HUES48 (cell line): Measurements from ENCODE around the gene TMED10.

Source experiments
- H3K27ac ChIP-seq: one replicate; pipeline ENCODE4 v1.7.0; 2013; ENCODE audit warnings: low read depth, low read length, inconsistent platforms
- H3K27me3 ChIP-seq: 2 replicates; pipeline ENCODE4 v1.6.1; 2013; ENCODE audit warnings: mild to moderate bottlenecking, low read length; ENCODE audit not compliant: control insufficient read depth, insufficient read depth
- H3K36me3 ChIP-seq: 2 replicates; pipeline ENCODE4 v1.6.1; 2013; ENCODE audit warnings: low read length; ENCODE audit not compliant: control insufficient read depth, insufficient read depth
- H3K4me1 ChIP-seq: 2 replicates; pipeline ENCODE4 v1.6.1; 2013; ENCODE audit warnings: mild to moderate bottlenecking, low read length; ENCODE audit not compliant: control insufficient read depth, insufficient read depth
- H3K4me3 ChIP-seq: 2 replicates; pipeline ENCODE4 v1.5.1; 2013; ENCODE audit warnings: mild to moderate bottlenecking, low read depth, low read length
- H3K9ac ChIP-seq: 2 replicates; pipeline ENCODE4 v1.6.1; 2013; ENCODE audit warnings: mild to moderate bottlenecking, low read depth, low read length, moderate library complexity
- H3K9me3 ChIP-seq: 2 replicates; pipeline ENCODE4 v1.6.1; 2013; ENCODE audit warnings: low read length; ENCODE audit not compliant: control insufficient read depth, insufficient read depth

Gene TMED10

DNA sequence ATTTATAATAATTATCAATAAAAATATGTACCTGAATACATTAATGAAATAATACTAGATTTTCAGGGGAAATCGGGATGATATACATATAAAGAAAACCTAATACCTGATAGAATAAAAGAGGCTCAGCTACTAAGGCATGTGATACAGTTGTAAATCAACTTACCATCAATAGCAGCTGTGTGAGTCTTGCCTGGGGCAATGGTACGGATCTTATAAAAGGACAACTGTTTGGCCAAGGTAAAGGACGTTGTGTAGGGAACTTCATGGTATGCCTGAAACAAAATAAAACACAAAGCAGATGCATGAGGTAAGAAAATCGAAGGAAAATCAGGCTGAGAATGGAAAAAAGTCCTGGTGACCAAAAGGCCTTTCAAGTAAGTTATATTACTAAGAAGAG, 74.9 kb downstream of the TMED10 start:
- H3K36me3 ChIP-seq, result peaks cover 73% of the 10 kb centered on the region

DNA sequence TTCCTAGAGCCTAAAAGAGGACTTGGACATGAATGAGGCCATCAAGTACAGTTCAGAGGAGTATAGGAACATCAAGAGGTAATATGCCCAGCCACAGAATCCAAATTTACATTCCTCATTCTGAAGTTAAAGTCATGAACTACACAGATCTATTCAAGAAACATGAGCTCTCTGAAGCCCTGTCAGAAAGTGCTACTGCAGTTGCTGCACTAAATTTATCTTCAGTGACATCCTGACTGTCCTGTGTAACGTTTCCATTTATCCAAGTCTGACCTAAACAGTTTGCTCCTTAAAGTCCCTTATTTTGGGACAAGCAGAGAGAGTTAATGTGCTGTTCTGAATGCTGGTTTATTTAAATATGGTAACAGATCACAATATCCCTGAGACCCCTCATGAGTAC, 77.7 kb downstream of the TMED10 start:
- no peak overlapping the region for H3K27ac ChIP-seq

More for the DNA sequence above, 74.9 kb downstream of the TMED10 start:
- Histone ChIP-seq H3K4me1 (no peaks in the 10 kb centered on the region), H3K27ac (no peak overlapping the region), H3K9ac (no peak overlapping the region), H3K27me3 (no peaks in the 10 kb centered on the region), H3K4me3 (no peak overlapping the region), H3K9me3 (no peaks in the 10 kb centered on the region)

GRCh38 chr14:75098212-75098611, 78.2 kb downstream of the TMED10 start:
- Histone ChIP-seq H3K9me3 (no peaks in the 10 kb centered on the region), H3K4me3 (no peak overlapping the region), H3K4me1 (no peaks in the 10 kb centered on the region), H3K27ac (no peak overlapping the region), H3K9ac (no peak overlapping the region), H3K27me3 (no peaks in the 10 kb centered on the region), H3K36me3 (peaks cover 71% of the 10 kb centered on the region)

More for the DNA sequence above, 77.7 kb downstream of the TMED10 start:
- H3K27me3 ChIP-seq, result no peaks in the 10 kb centered on the region
- H3K36me3 ChIP-seq, result peaks cover 73% of the 10 kb centered on the region
- H3K9me3 ChIP-seq, result no peaks in the 10 kb centered on the region
- H3K4me3 ChIP-seq, result no peak overlapping the region
- H3K4me1 ChIP-seq, result no peaks in the 10 kb centered on the region
- H3K9ac ChIP-seq, result no peak overlapping the region

DNA sequence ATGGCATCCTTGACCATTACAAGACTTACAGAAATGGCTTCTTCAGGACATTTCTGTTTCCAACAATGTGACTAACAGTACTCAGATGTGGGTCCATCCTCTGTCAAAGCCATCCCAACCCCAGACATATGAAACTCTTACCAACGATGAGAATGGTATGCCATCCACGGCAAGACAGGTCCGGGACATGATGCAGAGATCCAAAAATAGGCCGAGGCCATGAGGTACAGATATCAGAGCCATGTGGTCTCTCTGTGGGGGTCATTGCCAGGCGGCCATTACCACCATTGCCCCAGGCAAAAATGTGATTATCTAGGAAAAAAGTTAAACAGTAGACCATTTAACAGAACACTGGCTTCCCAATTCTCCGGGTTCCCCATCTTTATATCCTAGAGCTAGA, 79.5 kb downstream of the TMED10 start:
- no peak overlapping the region for H3K4me3 ChIP-seq
- H3K4me1 ChIP-seq, result peaks cover 4% of the 10 kb centered on the region
- H3K9me3 ChIP-seq, result no peaks in the 10 kb centered on the region
- no peak overlapping the region for H3K9ac ChIP-seq
- peaks cover 72% of the 10 kb centered on the region for H3K36me3 ChIP-seq
- H3K27ac ChIP-seq, result no peak overlapping the region
- no peaks in the 10 kb centered on the region for H3K27me3 ChIP-seq

- Histone ChIP-seq H3K27me3 (no peaks in the 10 kb centered on the region), H3K36me3 (peaks cover 70% of the 10 kb centered on the region)
Observed at GRCh38 chr14:75095690-75096089, 80.7 kb downstream of the TMED10 start.

DNA sequence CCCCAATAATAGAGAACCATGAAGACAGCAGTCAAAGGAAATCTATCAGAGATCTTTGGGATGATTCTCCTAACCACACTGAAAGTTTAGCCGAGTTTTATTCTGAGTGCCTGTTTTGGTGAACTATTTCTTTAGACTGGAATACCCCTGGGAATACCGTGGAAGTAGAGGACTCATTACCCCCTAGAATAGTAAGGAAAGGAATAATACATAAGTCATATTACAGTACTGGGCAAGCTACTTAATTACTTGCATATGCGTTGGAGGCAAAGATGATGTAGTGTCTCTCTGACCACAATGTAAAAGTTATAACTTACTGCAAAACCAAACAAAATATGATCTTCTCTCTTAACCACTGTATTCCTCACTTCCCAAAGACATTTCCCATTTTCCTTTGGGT, 81.5 kb downstream of the TMED10 start:
- peaks cover 71% of the 10 kb centered on the region for H3K36me3 ChIP-seq
- no peak overlapping the region for H3K9ac ChIP-seq
- H3K9me3 ChIP-seq, result no peaks in the 10 kb centered on the region
- no peak overlapping the region for H3K4me3 ChIP-seq
- peaks cover 4% of the 10 kb centered on the region for H3K4me1 ChIP-seq
- H3K27me3 ChIP-seq, result no peaks in the 10 kb centered on the region
- no peak overlapping the region for H3K27ac ChIP-seq

More at GRCh38 chr14:75095690-75096089, 80.7 kb downstream of the TMED10 start:
- Histone ChIP-seq H3K4me3 (no peak overlapping the region), H3K9ac (no peak overlapping the region), H3K9me3 (no peaks in the 10 kb centered on the region), H3K27ac (no peak overlapping the region), H3K4me1 (peaks cover 4% of the 10 kb centered on the region)

GRCh38 chr14:75092698-75093097, 83.7 kb downstream of the TMED10 start:
- H3K27ac ChIP-seq, result peak overlapping the region; percentile 71
- no peak overlapping the region for H3K4me3 ChIP-seq
- no peak overlapping the region for H3K9ac ChIP-seq
- no peaks in the 10 kb centered on the region for H3K9me3 ChIP-seq
- no peaks in the 10 kb centered on the region for H3K27me3 ChIP-seq
- peaks cover 64% of the 10 kb centered on the region for H3K36me3 ChIP-seq
- peaks cover 4% of the 10 kb centered on the region for H3K4me1 ChIP-seq

GRCh38 chr14:75091251-75091650, 85.2 kb downstream of the TMED10 start:
- peaks cover 4% of the 10 kb centered on the region for H3K4me1 ChIP-seq
- H3K9ac ChIP-seq, result no peak overlapping the region
- H3K27ac ChIP-seq, result no peak overlapping the region
- H3K9me3 ChIP-seq, result no peaks in the 10 kb centered on the region
- no peak overlapping the region for H3K4me3 ChIP-seq
- no peaks in the 10 kb centered on the region for H3K27me3 ChIP-seq
- H3K36me3 ChIP-seq, result peaks cover 68% of the 10 kb centered on the region

GRCh38 chr14:75090353-75090752, 86.1 kb downstream of the TMED10 start:
- H3K36me3 ChIP-seq, result peaks cover 69% of the 10 kb centered on the region
- no peaks in the 10 kb centered on the region for H3K9me3 ChIP-seq
- peaks cover 4% of the 10 kb centered on the region for H3K4me1 ChIP-seq
- no peaks in the 10 kb centered on the region for H3K27me3 ChIP-seq
- no peak overlapping the region for H3K27ac ChIP-seq
- no peak overlapping the region for H3K9ac ChIP-seq
- H3K4me3 ChIP-seq, result no peak overlapping the region

- H3K27ac ChIP-seq, result no peak overlapping the region
- no peaks in the 10 kb centered on the region for H3K9me3 ChIP-seq
- H3K27me3 ChIP-seq, result no peaks in the 10 kb centered on the region
- H3K4me1 ChIP-seq, result peaks cover 4% of the 10 kb centered on the region
- no peak overlapping the region for H3K4me3 ChIP-seq
- peaks cover 69% of the 10 kb centered on the region for H3K36me3 ChIP-seq
- no peak overlapping the region for H3K9ac ChIP-seq
Observed at GRCh38 chr14:75088566-75089373, 87.6 kb downstream of the TMED10 start.

- peaks cover 4% of the 10 kb centered on the region for H3K4me1 ChIP-seq
- no peak overlapping the region for H3K4me3 ChIP-seq
- no peak overlapping the region for H3K27ac ChIP-seq
- no peaks in the 10 kb centered on the region for H3K27me3 ChIP-seq
- no peaks in the 10 kb centered on the region for H3K9me3 ChIP-seq
- no peak overlapping the region for H3K9ac ChIP-seq
- peaks cover 71% of the 10 kb centered on the region for H3K36me3 ChIP-seq
Observed at GRCh38 chr14:75088153-75088552, 88.3 kb downstream of the TMED10 start.
